Neural progenitor cell (in vitro differentiated cells): Measurements from ENCODE around the gene PCNX1.

Experiments
- CTCF ChIP-seq: fragments of 200-600 bp; sonication (generic); IDR thresholded peaks from 2 replicates; pipeline ENCODE4 v1.5.1; 2017; ENCODE audit warnings: antibody characterized with exemption, mild to moderate bottlenecking
- EZH2 ChIP-seq: fragments of 200-600 bp; sonication (generic); IDR thresholded peaks from 2 replicates; pipeline ENCODE4 v1.6.1; 2017; ENCODE audit warnings: antibody characterized with exemption, mild to moderate bottlenecking, moderate library complexity

GRCh38 chr14:71029236-71029781 is 122.0 kb downstream of the PCNX1 start:
- TF ChIP-seq EZH2, result no peak
- TF ChIP-seq CTCF, result no peak
